H1 (cell line): Measurements from ENCODE around the gene DIO3. TPM values are rescaled to one million over a fixed set of nuclear protein-coding genes. Genes with fewer than 3 reads are reported as not detected.

Source experiments
- CTCF ChIA-PET: fragments of 300-600 bp; sonication (Branson Sonifier 250); formaldehyde crosslinking; loops from one replicate; lab custom pipeline; 2021; ENCODE audit not compliant: partially characterized antibody; lab: Charles Lee
- POLR2A ChIA-PET: fragments of 300-600 bp; sonication (Branson Sonifier 250); formaldehyde crosslinking; loops from one replicate; lab custom pipeline; 2021; ENCODE audit warnings: inconsistent platforms; ENCODE audit not compliant: partially characterized antibody; lab: Charles Lee
- DNase-seq, 2 experiments: peaks; one replicate each; pipeline versions ENCODE4 v3.0.0 to v3.0.0-alpha.2; 2010 to 2022; ENCODE audit warnings: low spot score in 2 of 2, low read depth in 1 of 2, mixed read lengths in 1 of 2
- FAIRE-seq: peaks from 2 replicates; lab custom pipeline; 2011; peaks lifted over from hg19 to GRCh38; lab: Jason Lieb, UNC
- H2AFZ ChIP-seq: 2 replicates; pipeline ENCODE4 v1.8.1; 2012; ENCODE audit warnings: low read length, inconsistent platforms
- H2AK5ac ChIP-seq: 2 replicates; pipeline ENCODE4 v1.6.1; 2013; ENCODE audit warnings: low read depth, low read length
- H2BK120ac ChIP-seq: replicated peaks from 2 replicates; pipeline ENCODE3; 2013; ENCODE audit warnings: low read depth, low read length, inconsistent platforms
- H2BK12ac ChIP-seq: 2 replicates; pipeline ENCODE4 v1.6.1; 2013; ENCODE audit warnings: low read depth, low read length
- H2BK15ac ChIP-seq: 2 replicates; pipeline ENCODE4 v1.6.1; 2013; ENCODE audit warnings: low read length
- H2BK20ac ChIP-seq: 2 replicates; pipeline ENCODE4 v1.6.1; 2013; ENCODE audit warnings: low read length
- H2BK5ac ChIP-seq: 2 replicates; pipeline ENCODE4 v1.6.1; 2013; ENCODE audit warnings: low read depth, low read length
- H3K14ac ChIP-seq: 2 replicates; pipeline ENCODE4 v1.6.1; 2013; ENCODE audit warnings: inconsistent platforms; ENCODE audit not compliant: insufficient read length
- H3K18ac ChIP-seq: 2 replicates; pipeline ENCODE4 v1.6.1; 2013; ENCODE audit warnings: low read length; ENCODE audit errors: extremely low read depth
- H3K23ac ChIP-seq: 2 replicates; pipeline ENCODE4 v1.6.1; 2013; ENCODE audit warnings: inconsistent platforms; ENCODE audit not compliant: insufficient read length
- H3K23me2 ChIP-seq: 2 replicates; pipeline ENCODE4 v1.6.1; 2013; ENCODE audit warnings: low read depth, low read length
- H3K27ac ChIP-seq: 2 replicates; pipeline ENCODE4 v1.6.1; 2011; ENCODE audit warnings: low read depth, low read length, inconsistent platforms
- H3K27me3 ChIP-seq, 4 experiments: replicated peaks in 1 of 4; 1 replicate in 1 of 4; 2 replicates in 3 of 4; pipeline versions ENCODE4 v1.6.1 to v1.8.1; 2011 to 2013; ENCODE audit warnings: low read length in 3 of 4, mild to moderate bottlenecking in 3 of 4, inconsistent platforms in 2 of 4, mixed read lengths in 2 of 4, moderate library complexity in 1 of 4; ENCODE audit not compliant: control insufficient read depth in 3 of 4, insufficient read depth in 3 of 4; ENCODE audit errors: extremely low read depth in 1 of 4
- H3K36me3 ChIP-seq, 4 experiments: 2 replicates each; pipeline versions ENCODE4 v1.6.1 to v1.8.1; 2011 to 2013; ENCODE audit warnings: mild to moderate bottlenecking in 4 of 4, low read length in 3 of 4, moderate library complexity in 2 of 4, control low read depth in 1 of 4, inconsistent platforms in 1 of 4; ENCODE audit not compliant: insufficient read depth in 4 of 4, control insufficient read depth in 2 of 4
- H3K4ac ChIP-seq: replicated peaks from 2 replicates; pipeline ENCODE3; 2013; ENCODE audit warnings: low read length, low read depth, mixed read lengths, inconsistent platforms; ENCODE audit not compliant: insufficient read length
- H3K4me1 ChIP-seq, 4 experiments: replicated peaks in 1 of 4; 1 replicate in 1 of 4; 2 replicates in 3 of 4; pipeline versions ENCODE4 v1.6.1 to v1.8.1; 2011 to 2013; ENCODE audit warnings: low read length in 3 of 4, inconsistent platforms in 2 of 4, mixed read lengths in 1 of 4; ENCODE audit not compliant: insufficient read depth in 4 of 4, control insufficient read depth in 3 of 4
- H3K4me2 ChIP-seq, 2 experiments: 2 replicates each; pipeline versions ENCODE4 v1.6.1 to v1.8.1; 2011 to 2013; ENCODE audit warnings: low read depth in 2 of 2, low read length in 2 of 2, control low read depth in 1 of 2, inconsistent platforms in 1 of 2, mild to moderate bottlenecking in 1 of 2; ENCODE audit not compliant: insufficient read depth in 1 of 2
- H3K4me3 ChIP-seq, 4 experiments: fragments of 200-600, 300-600 bp in 1 of 4; sonication (generic), shearing (Covaris generic), sonication (Bioruptor Twin) in 1 of 4; 2 replicates each; pipeline versions ENCODE4 v1.5.1 to v1.8.1; 2011 to 2016; ENCODE audit warnings: low read length in 4 of 4, low read depth in 3 of 4, control low read depth in 2 of 4, inconsistent platforms in 2 of 4, mild to moderate bottlenecking in 2 of 4, mixed read lengths in 1 of 4, moderate library complexity in 1 of 4; ENCODE audit not compliant: insufficient read depth in 2 of 4; ENCODE audit errors: extremely low read depth in 1 of 4
- H3K56ac ChIP-seq: replicated peaks from 2 replicates; pipeline ENCODE3; 2013; ENCODE audit warnings: low read depth, mild to moderate bottlenecking, mixed read lengths, low read length, inconsistent platforms; ENCODE audit not compliant: insufficient read length
- H3K79me1 ChIP-seq: 2 replicates; pipeline ENCODE4 v1.6.1; 2013; ENCODE audit warnings: low read depth, low read length, control low read depth
- H3K79me2 ChIP-seq, 2 experiments: 2 replicates each; pipeline versions ENCODE4 v1.6.1 to v1.8.1; 2012 to 2013; ENCODE audit warnings: low read length in 2 of 2, mild to moderate bottlenecking in 2 of 2, inconsistent platforms in 1 of 2; ENCODE audit not compliant: insufficient read depth in 2 of 2, control insufficient read depth in 1 of 2
- H3K9ac ChIP-seq, 4 experiments: replicated peaks in 1 of 4; 1 replicate in 1 of 4; 2 replicates in 3 of 4; pipeline versions ENCODE4 v1.6.1 to v1.8.1; 2011 to 2013; ENCODE audit warnings: low read depth in 3 of 4, low read length in 3 of 4, control low read depth in 2 of 4, mild to moderate bottlenecking in 2 of 4, moderate library complexity in 2 of 4, inconsistent platforms in 1 of 4; ENCODE audit errors: extremely low read depth in 1 of 4
- H3K9me3 ChIP-seq, 2 experiments: 2 replicates each; pipeline versions ENCODE4 v1.6.1 to v1.8.1; 2012 to 2013; ENCODE audit warnings: mild to moderate bottlenecking in 2 of 2, moderate library complexity in 2 of 2, control low read depth in 1 of 2, inconsistent platforms in 1 of 2, low read depth in 1 of 2, low read length in 1 of 2, mixed read lengths in 1 of 2; ENCODE audit not compliant: insufficient read depth in 2 of 2
- H4K20me1 ChIP-seq, 2 experiments: replicated peaks in 1 of 2; 2 replicates each; pipeline versions ENCODE3 to v1.8.1; 2011 to 2013; ENCODE audit warnings: inconsistent platforms in 2 of 2, low read length in 2 of 2, mild to moderate bottlenecking in 1 of 2; ENCODE audit not compliant: insufficient read depth in 2 of 2, control insufficient read depth in 1 of 2
- H4K5ac ChIP-seq: 2 replicates; pipeline ENCODE4 v1.6.1; 2013; ENCODE audit warnings: low read length, low read depth, mixed read lengths, inconsistent platforms; ENCODE audit not compliant: insufficient read length
- H4K8ac ChIP-seq: 2 replicates; pipeline ENCODE4 v1.8.0; 2013; ENCODE audit warnings: mild to moderate bottlenecking, moderate library complexity, low read length, inconsistent platforms; ENCODE audit not compliant: insufficient read depth; ENCODE audit errors: extremely low read depth
- H4K91ac ChIP-seq: replicated peaks from 2 replicates; pipeline ENCODE3; 2013; ENCODE audit warnings: low read length, mixed read lengths, inconsistent platforms; ENCODE audit not compliant: insufficient read length
- ASH2L ChIP-seq: fragments of 200-600, 300-600 bp; sonication (generic); IDR thresholded peaks from one replicate; pipeline ENCODE4 v1.7.1; 2017; ENCODE audit warnings: low read length
- BCL11A ChIP-seq, 2 experiments: IDR thresholded peaks; one replicate each; pipeline ENCODE4 v1.6.1; 2011; ENCODE audit warnings: low read depth in 2 of 2, low read length in 2 of 2, mild to moderate bottlenecking in 2 of 2
- CHD1 ChIP-seq: IDR thresholded peaks from 2 replicates; pipeline ENCODE4 v1.6.1; 2012; ENCODE audit warnings: low read depth, low read length, improper control_type of control experiment
- JUND ChIP-seq: IDR thresholded peaks from 2 replicates; pipeline ENCODE4 v1.6.1; 2011; ENCODE audit warnings: mild to moderate bottlenecking, improper control_type of control experiment, low read length
- POU5F1 ChIP-seq: IDR thresholded peaks from 2 replicates; pipeline ENCODE4 v1.6.1; 2011; ENCODE audit warnings: low read depth, mild to moderate bottlenecking, low read length, moderate library complexity
- SIN3A ChIP-seq, 2 experiments: IDR thresholded peaks in 1 of 2; conservative IDR thresholded peaks in 1 of 2; 2 replicates each; pipeline ENCODE4 v1.6.1; 2011 to 2012; ENCODE audit warnings: low read length in 2 of 2, improper control_type of control experiment in 1 of 2, low read depth in 1 of 2, mild to moderate bottlenecking in 1 of 2
- SP2 ChIP-seq: IDR thresholded peaks from 2 replicates; pipeline ENCODE4 v1.6.1; 2012; ENCODE audit warnings: mild to moderate bottlenecking, low read length, inconsistent platforms
- TEAD4 ChIP-seq: IDR thresholded peaks from 2 replicates; pipeline ENCODE4 v1.6.1; 2012; ENCODE audit warnings: low read depth, low read length, inconsistent platforms, mixed read lengths
- ZNF274 ChIP-seq: IDR thresholded peaks from 2 replicates; pipeline ENCODE4 v1.7.0; 2012; ENCODE audit warnings: low read length, borderline replicate concordance; ENCODE audit errors: extremely low read depth
- WGBS, 2 experiments: shearing (Covaris generic) in 1 of 2; methylation state at CpG; one replicate each; pipeline versions ENCODE4 v1.1.6 to v1.1.7; 2013 to 2015; ENCODE audit warnings: low lambda C conversion rate in 2 of 2, mixed read lengths in 2 of 2, inconsistent platforms in 1 of 2, low coverage in 1 of 2, missing lambda C conversion rate in 1 of 2; ENCODE audit not compliant: insufficient replicate concordance in 2 of 2, insufficient coverage in 1 of 2, insufficient read length in 1 of 2; ENCODE audit errors: extremely low coverage in 1 of 2, missing lambda C conversion rate in 1 of 2; 5-methylcytosine and 5-hydroxymethylcytosine counted together
- long read RNA-seq, 2 experiments: library from RNA in 1 of 2; library from capped mRNA in 1 of 2; stranded (forward); transcript quantifications; one replicate each; pipeline ENCODE4 v2.0.0, GENCODE V29; 2021; ENCODE audit warnings: inconsistent platforms in 1 of 2
- polyA minus RNA-seq, 3 experiments: library from RNA; depleted of rRNA, polyadenylated mRNA; stranded (reverse); fragments of >200 nt; gene quantifications; 1 replicate in 2 of 3; 2 replicates in 1 of 3; pipeline ENCODE4 v1.2.3, GENCODE V29; 2011
- polyA plus RNA-seq, 7 experiments: library from polyadenylated mRNA; depleted of rRNA in 3 of 7; stranded (reverse) in 5 of 7; unstranded in 2 of 7; fragments of >200 nt in 5 of 7; fragments of 200-250 nt in 2 of 7; gene quantifications; 1 replicate in 5 of 7; 2 replicates in 1 of 7; 4 replicates in 1 of 7; pipeline versions ENCODE4 v1.2.1 to v1.2.3, GENCODE V29; 2011 to 2013; ENCODE audit warnings: missing spikeins in 2 of 7, mixed read lengths in 2 of 7
- total RNA-seq: library from RNA; stranded (reverse); fragmentation: NEBNext Ultra II Directional; extraction: Animal tissue kit (Norgen Biotek cat#: 25700); gene quantifications from 2 replicates; pipeline ENCODE4 v1.2.1, GENCODE V29; 2021

Gene DIO3
- total RNA-seq (0.19 TPM in 2 replicates), polyA plus RNA-seq (2011; rRNA removed) (0.17 and 0.33 TPM in 2 replicates), polyA minus RNA-seq (2011; rRNA and poly(A)+ RNA removed) (0.46 and 1.3 TPM in 2 replicates)
- 0.41 TPM for polyA plus RNA-seq (2011; cell fraction: cytosol; rRNA removed)
- polyA plus RNA-seq (2011; cell fraction: nucleus; rRNA removed), result 0.80 TPM
- polyA plus RNA-seq (2012, experiment 1 of 2), result 0.13 to 0.27 TPM (median 0.20 TPM) in 4 replicates
- polyA plus RNA-seq (2012, experiment 2 of 2), result 0.29 TPM
- 0.06 TPM for polyA plus RNA-seq (2013, experiment 1 of 2)
- 0.26 TPM for polyA plus RNA-seq (2013, experiment 2 of 2)
- polyA minus RNA-seq (2011; cell fraction: cytosol; rRNA and poly(A)+ RNA removed), result not detected
- polyA minus RNA-seq (2011; cell fraction: nucleus; rRNA and poly(A)+ RNA removed), result 7.1 TPM
- long read RNA-seq, experiment 1, result 0 reads
- long read RNA-seq, experiment 2, result 0 reads

GRCh38 chr14:101561145-101561896 is at the start of gene DIO3:
Gene DIO3 (plus strand): TSS chr14:101561495.
- no peak for FAIRE-seq
- no peak within 1 kb of the TSS for H4K8ac ChIP-seq
- CTCF ChIA-PET, result interaction anchor here (0.9 to 1.5 kb wide), 3 partner anchors 15 to 104 kb away, joined by 3 to 4 read pairs (median 3); no protein-coding TSS in a partner anchor
- TF ChIP-seq SIN3A (conservative IDR thresholded peaks at IDR 0.05 in 1 of 2, IDR thresholded peaks at IDR 0.05 in 1 of 2; ENCODE audit: low read depth in 1 of 2, low read length in 2 of 2) (no peak), POU5F1 (no peak), TEAD4 (no peak), SP2 (no peak), JUND (no peak), CHD1 (no peak), BCL11A (IDR thresholded peaks at IDR 0.05; ENCODE audit: low read depth in 2 of 2, low read length in 2 of 2) (no peak), ASH2L (peak; percentile 32), ZNF274 (no peak)

More at GRCh38 chr14:101561145-101561896, at the start of gene DIO3:
- H2BK15ac ChIP-seq, result peak within 1 kb of the TSS; percentile 61; the same call in 1 of the 2 replicates
- peak within 1 kb of the TSS; percentile 73 to 83 for H3K4me2 ChIP-seq
- no peak within 1 kb of the TSS for H2BK12ac ChIP-seq
- no peak within 1 kb of the TSS; the same call in 1 of the 2 replicates for H2AFZ ChIP-seq
- H3K9ac ChIP-seq, result no peak within 1 kb of the TSS
- no peak within 1 kb of the TSS for H3K27ac ChIP-seq
- 30% methylated on average over 39 of the region's 73 CpGs; no CpG with 5 or more reads in 1 of the 2 experiments for whole genome bisulfite sequencing, 2 experiments
- POLR2A ChIA-PET, result interaction anchor here (1.7 kb wide), 1 partner anchor 16 kb away, joined by 3 read pairs; no protein-coding TSS in a partner anchor
- H3K18ac ChIP-seq, result peak within 1 kb of the TSS; percentile 32
- H3K4me1 ChIP-seq, result peaks cover 0 to 16% (median 9%) of the 10 kb centered on the region in 4 experiments; a peak in 6 of 7 replicates
- H4K91ac ChIP-seq, result no peak within 1 kb of the TSS
- no peaks in the 10 kb centered on the region for H3K79me2 ChIP-seq
- peaks cover 0 to 14% (median 0%) of the 10 kb centered on the region in 4 experiments; a peak in 1 of 8 replicates for H3K36me3 ChIP-seq
- no peak within 1 kb of the TSS for H3K14ac ChIP-seq
- peak within 1 kb of the TSS in 2 of 4 experiments; percentile 10 to 36; a peak in 3 of 8 replicates for H3K4me3 ChIP-seq
- peaks cover 21% of the 10 kb centered on the region; the same call in 1 of the 2 replicates for H3K23me2 ChIP-seq
- no peak within 1 kb of the TSS for H2BK120ac ChIP-seq
- no peak within 1 kb of the TSS for H2BK5ac ChIP-seq
- no peak within 1 kb of the TSS for H3K23ac ChIP-seq
- H3K9me3 ChIP-seq, result peaks cover 9 to 14% of the 10 kb centered on the region in 2 experiments; a peak in 3 of 4 replicates
- no peaks in the 10 kb centered on the region for H3K79me1 ChIP-seq
- no peak within 1 kb of the TSS for H3K4ac ChIP-seq
- no peak within 1 kb of the TSS for H4K5ac ChIP-seq
- no peak within 1 kb of the TSS for H3K56ac ChIP-seq
- no peak within 1 kb of the TSS for H2AK5ac ChIP-seq
- H2BK20ac ChIP-seq, result no peak within 1 kb of the TSS
- peaks cover 12 to 19% of the 10 kb centered on the region in 2 experiments for H4K20me1 ChIP-seq
- H3K27me3 ChIP-seq, result peaks cover 82 to 90% (median 90%) of the 10 kb centered on the region in 4 experiments
- DNase-seq, result peak in 1 of 2 experiments; percentile 87
